GM12878 (cell line): ENCODE data around the gene HMCN1. TPM values are rescaled to one million over a fixed set of nuclear protein-coding genes. Genes with fewer than 3 reads are reported as not detected.

ENCODE experiments used
- ATAC-seq: fragments of 200-7000 bp; cut with Tn5 transposase; 3 replicates; pipeline ENCODE4 v1.9.1; 2020; ENCODE audit warnings: mild to moderate bottlenecking, moderate library complexity
- BruUV-seq: library from RNA; stranded (reverse); fragments of 400-500 nt; replicated peaks from 2 replicates; lab custom pipeline; 2021; lab: Mats Ljungman, UMichigan
- CTCF ChIA-PET: fragments of 300-600 bp; sonication (Branson Sonifier 250); formaldehyde crosslinking; extraction: SDS; loops from one replicate; lab custom pipeline; 2021; ENCODE audit warnings: inconsistent platforms; lab: Yijun Ruan, JAX
- POLR2A ChIA-PET: fragments of 350-600 bp; formaldehyde crosslinking; extraction: SDS; loops from one replicate; lab custom pipeline; 2021; ENCODE audit warnings: inconsistent platforms; lab: Charles Lee
- RAD21 ChIA-PET: fragments of 300-600 bp; sonication (Branson Sonifier 250); formaldehyde crosslinking; loops from one replicate; lab custom pipeline; 2023; ENCODE audit warnings: antibody characterized with exemption; ENCODE audit not compliant: unreplicated experiment; lab: Charles Lee
- SMC1A ChIA-PET: fragments of 300-600 bp; sonication (Branson Sonifier 250); formaldehyde crosslinking; loops from one replicate; lab custom pipeline; 2023; ENCODE audit not compliant: unreplicated experiment, uncharacterized antibody; lab: Charles Lee
- DNase-seq: peaks from one replicate; pipeline ENCODE4 v3.0.0-alpha.2; 2011; ENCODE audit warnings: low read depth, low spot score
- FAIRE-seq: peaks from 3 replicates; lab custom pipeline; 2011; peaks lifted over from hg19 to GRCh38; lab: Jason Lieb, UNC
- H2AFZ ChIP-seq: 2 replicates; pipeline ENCODE4 v1.6.0; 2011; ENCODE audit warnings: low read depth, low read length, control low read depth; ENCODE audit not compliant: control insufficient read depth
- H3K27ac ChIP-seq: 2 replicates; pipeline ENCODE4 v1.5.1; 2011; ENCODE audit warnings: control low read depth; ENCODE audit not compliant: control insufficient read depth, insufficient read depth
- H3K27me3 ChIP-seq, 2 experiments: replicated peaks in 1 of 2; 2 replicates each; pipeline versions ENCODE4 v1.6.0 to v1.6.1; 2011; ENCODE audit warnings: low read length in 1 of 2; ENCODE audit not compliant: control insufficient read depth in 2 of 2, insufficient read depth in 2 of 2
- H3K36me3 ChIP-seq, 2 experiments: 2 replicates each; pipeline ENCODE4 v1.5.1; 2011; ENCODE audit warnings: low read length in 1 of 2; ENCODE audit not compliant: control insufficient read depth in 2 of 2, insufficient read depth in 2 of 2
- H3K4me1 ChIP-seq: 2 replicates; pipeline ENCODE4 v1.6.1; 2011; ENCODE audit warnings: mild to moderate bottlenecking, low read length, moderate library complexity, mixed read lengths; ENCODE audit not compliant: control insufficient read depth, insufficient read depth
- H3K4me2 ChIP-seq: 2 replicates; pipeline ENCODE4 v1.6.0; 2011; ENCODE audit warnings: control low read depth; ENCODE audit not compliant: control insufficient read depth, insufficient read depth
- H3K4me3 ChIP-seq: fragments of 200-600 bp; sonication (generic); 2 replicates; pipeline ENCODE4 v1.5.1; 2016
- H3K79me2 ChIP-seq: 2 replicates; pipeline ENCODE4 v1.6.0; 2011; ENCODE audit warnings: low read length; ENCODE audit not compliant: control insufficient read depth, insufficient read depth
- H3K9ac ChIP-seq: 2 replicates; pipeline ENCODE4 v1.8.0; 2011; ENCODE audit warnings: low read length, control low read depth, mixed read lengths; ENCODE audit not compliant: control insufficient read depth, insufficient read depth
- H3K9me3 ChIP-seq: replicated peaks from 3 replicates; pipeline ENCODE4 v1.5.1; 2011; ENCODE audit warnings: mild to moderate bottlenecking, low read length; ENCODE audit not compliant: control insufficient read depth, insufficient read depth
- H4K20me1 ChIP-seq: 2 replicates; pipeline ENCODE4 v1.6.0; 2011; ENCODE audit not compliant: control insufficient read depth, insufficient read depth
- ATF7 ChIP-seq: fragments of 450-650 bp; IDR thresholded peaks from 2 replicates; pipeline ENCODE4 v1.6.1; 2016; ENCODE audit warnings: low read depth, mild to moderate bottlenecking
- GABPA ChIP-seq: IDR thresholded peaks from 2 replicates; pipeline ENCODE4 v1.6.1; 2014; ENCODE audit warnings: antibody characterized with exemption, low read depth, mild to moderate bottlenecking, inconsistent platforms
- GATAD2B ChIP-seq: fragments of 450-650 bp; conservative IDR thresholded peaks from 2 replicates; pipeline ENCODE4 v1.6.1; 2017; ENCODE audit warnings: low read depth, mild to moderate bottlenecking, moderate library complexity
- HDAC2 ChIP-seq: fragments of 200-600 bp; sonication (generic); IDR thresholded peaks from 2 replicates; pipeline ENCODE4 v1.6.1; 2017
- JUND ChIP-seq: IDR thresholded peaks from 2 replicates; pipeline ENCODE4 v1.6.1; 2012; ENCODE audit warnings: low read depth, mild to moderate bottlenecking, low read length, improper control_type of control experiment, moderate library complexity
- MXI1 ChIP-seq: fragments of 150-350 bp; IDR thresholded peaks from 2 replicates; pipeline ENCODE4 v1.6.1; 2011; ENCODE audit warnings: low read depth, mild to moderate bottlenecking, inconsistent platforms, low read length, improper control_type of control experiment
- MYB ChIP-seq: fragments of 150-350 bp; IDR thresholded peaks from 2 replicates; pipeline ENCODE4 v1.6.1; 2014; ENCODE audit warnings: mild to moderate bottlenecking, low read depth, low read length, borderline replicate concordance
- NFIC ChIP-seq: IDR thresholded peaks from 2 replicates; pipeline ENCODE4 v1.6.1; 2012; ENCODE audit warnings: low read depth, mild to moderate bottlenecking, inconsistent platforms, low read length, moderate library complexity
- NFYB ChIP-seq: IDR thresholded peaks from 2 replicates; pipeline ENCODE4 v1.6.1; 2011; ENCODE audit warnings: low read depth, mild to moderate bottlenecking, low read length, improper control_type of control experiment, moderate library complexity; ENCODE audit not compliant: insufficient read depth
- NR2F1 ChIP-seq: fragments of 450-650 bp; conservative IDR thresholded peaks from 2 replicates; pipeline ENCODE4 v1.6.1; 2017; ENCODE audit warnings: mild to moderate bottlenecking
- NRF1 ChIP-seq: conservative IDR thresholded peaks from 2 replicates; pipeline ENCODE4 v1.6.1; 2011; ENCODE audit warnings: mild to moderate bottlenecking, low read depth, low read length, improper control_type of control experiment
- RB1 ChIP-seq: fragments of 450-650 bp; formaldehyde crosslinking; IDR thresholded peaks from 2 replicates; pipeline ENCODE4 v1.6.1; 2017; ENCODE audit warnings: mild to moderate bottlenecking, borderline replicate concordance
- RUNX3 ChIP-seq: IDR thresholded peaks from 2 replicates; pipeline ENCODE4 v1.6.1; 2012; ENCODE audit warnings: low read length, inconsistent platforms
- SIX5 ChIP-seq: IDR thresholded peaks from 2 replicates; pipeline ENCODE4 v1.6.1; 2011; ENCODE audit warnings: mild to moderate bottlenecking, low read depth, low read length, moderate library complexity; ENCODE audit not compliant: severe bottlenecking
- SUZ12 ChIP-seq: fragments of 200-600 bp; sonication (generic); IDR thresholded peaks from one replicate; pipeline ENCODE4 v1.6.1; 2018; ENCODE audit warnings: antibody characterized with exemption, mild to moderate bottlenecking; ENCODE audit not compliant: unreplicated experiment
- in situ Hi-C: fragments of 300-500 bp; cut with MboI; formaldehyde crosslinking; loops from 9 replicates; pipeline ENCODE4 v1.14.3; 2018; ENCODE audit warnings: mixed read lengths
- intact Hi-C: fragments of 100-400 bp; cut with micrococcal nuclease; formaldehyde crosslinking; loops from one replicate; pipeline ENCODE4 v1.14.2; 2022; ENCODE audit not compliant: unreplicated experiment
- polyA plus RNA-seq, 11 experiments: library from polyadenylated mRNA; depleted of rRNA in 4 of 11; unstranded in 6 of 11; stranded (reverse) in 5 of 11; fragments of >200 nt; fragmentation: Nextera tagmentation in 4 of 11; fragmentation: Illumina TruSeq in 1 of 11; extraction: Ambion mirVana in 4 of 11; extraction: Trizol in 1 of 11; gene quantifications; 1 replicate in 1 of 11; 2 replicates in 10 of 11; pipeline versions ENCODE4 v1.2.1 to v1.2.3, GENCODE V29; 2011 to 2016; ENCODE audit warnings: inconsistent platforms in 2 of 11, missing spikeins in 2 of 11, low read depth in 1 of 11
- total RNA-seq, 4 experiments: library from RNA; depleted of rRNA in 3 of 4; stranded (reverse); fragments of >200 nt in 3 of 4; fragmentation: Illumina TruSeq in 1 of 4; extraction: Trizol in 1 of 4; gene quantifications; 2 replicates each; pipeline versions ENCODE4 v1.2.1 to v1.2.3, GENCODE V29; 2013 to 2021
- TF ChIP-seq, protein P1 (sequence below): IDR thresholded peaks from 2 replicates; pipeline ENCODE4 v1.6.1; 2011; ENCODE audit warnings: borderline replicate concordance, low read depth, mild to moderate bottlenecking, moderate library complexity, mixed read lengths, low read length; ENCODE audit not compliant: insufficient read depth; ENCODE audit errors: extremely low read length
- TF ChIP-seq, protein P2 (sequence below): fragments of 150-350 bp; IDR thresholded peaks from 2 replicates; pipeline ENCODE4 v1.6.1; 2016; ENCODE audit warnings: low read depth, low read length

The HMCN1 gene
- total and polyA plus RNA-seq, 10 of the 15 experiments (the other 5 are each of a cell fraction or from before 2014, with no cell fraction given), result under 0.01 to 0.07 TPM; not detected in 8

GRCh38 chr1:185811073-185811709 is 77.0 kb downstream of the HMCN1 start (continued):
- TF ChIP-seq RB1, result no peak
- TF ChIP-seq MYB, result no peak
- TF ChIP-seq SUZ12, result no peak

- Histone ChIP-seq H3K36me3 (no peaks in the 10 kb centered on the region), H3K9me3 (no peaks in the 10 kb centered on the region), H3K4me2 (no peak overlapping the region), H3K9ac (no peak overlapping the region), H3K4me1 (no peaks in the 10 kb centered on the region), H3K27ac (no peak overlapping the region), H3K27me3 (no peaks in the 10 kb centered on the region), H3K79me2 (no peaks in the 10 kb centered on the region), H4K20me1 (no peaks in the 10 kb centered on the region), H3K4me3 (no peak overlapping the region), H2AFZ (no peak overlapping the region)
- ChIA-PET SMC1A (interaction anchor here (1.0 to 1.1 kb wide), 2 partner anchors 399 to 402 kb away, joined by 3 read pairs; no protein-coding TSS in a partner anchor), POLR2A (no interaction called here), RAD21 (interaction anchor here (1.1 kb wide), 1 partner anchor 398 kb away, joined by 3 read pairs; no protein-coding TSS in a partner anchor), CTCF (interaction anchor here (1.1 to 1.2 kb wide), 3 partner anchors 25 to 398 kb away, joined by 3 to 4 read pairs (median 3); no protein-coding TSS in a partner anchor)
- ATAC-seq (no peak), DNase-seq (no peak), FAIRE-seq (no peak)
- BruUV-seq, result no TSS peak
- intact Hi-C loops, result loop anchor here (1.0 kb wide), 1 partner anchor 399 kb away; no protein-coding TSS in a partner anchor
- in situ Hi-C loops, result loop anchor here (5.0 kb wide), 1 partner anchor 399 kb away; no protein-coding TSS in a partner anchor
- TF ChIP-seq JUND (no peak), GATAD2B (no peak), RB1 (no peak), ATF7 (no peak), MXI1 (no peak), NFIC (no peak), RUNX3 (no peak), GABPA (no peak), HDAC2 (no peak), NR2F1 (no peak), NRF1 (no peak), NFYB (no peak), SIX5 (no peak)
- TF ChIP-seq, protein P1, sequence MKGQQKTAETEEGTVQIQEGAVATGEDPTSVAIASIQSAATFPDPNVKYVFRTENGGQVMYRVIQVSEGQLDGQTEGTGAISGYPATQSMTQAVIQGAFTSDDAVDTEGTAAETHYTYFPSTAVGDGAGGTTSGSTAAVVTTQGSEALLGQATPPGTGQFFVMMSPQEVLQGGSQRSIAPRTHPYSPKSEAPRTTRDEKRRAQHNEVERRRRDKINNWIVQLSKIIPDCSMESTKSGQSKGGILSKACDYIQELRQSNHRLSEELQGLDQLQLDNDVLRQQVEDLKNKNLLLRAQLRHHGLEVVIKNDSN, result no peak
- TF ChIP-seq, protein P2, sequence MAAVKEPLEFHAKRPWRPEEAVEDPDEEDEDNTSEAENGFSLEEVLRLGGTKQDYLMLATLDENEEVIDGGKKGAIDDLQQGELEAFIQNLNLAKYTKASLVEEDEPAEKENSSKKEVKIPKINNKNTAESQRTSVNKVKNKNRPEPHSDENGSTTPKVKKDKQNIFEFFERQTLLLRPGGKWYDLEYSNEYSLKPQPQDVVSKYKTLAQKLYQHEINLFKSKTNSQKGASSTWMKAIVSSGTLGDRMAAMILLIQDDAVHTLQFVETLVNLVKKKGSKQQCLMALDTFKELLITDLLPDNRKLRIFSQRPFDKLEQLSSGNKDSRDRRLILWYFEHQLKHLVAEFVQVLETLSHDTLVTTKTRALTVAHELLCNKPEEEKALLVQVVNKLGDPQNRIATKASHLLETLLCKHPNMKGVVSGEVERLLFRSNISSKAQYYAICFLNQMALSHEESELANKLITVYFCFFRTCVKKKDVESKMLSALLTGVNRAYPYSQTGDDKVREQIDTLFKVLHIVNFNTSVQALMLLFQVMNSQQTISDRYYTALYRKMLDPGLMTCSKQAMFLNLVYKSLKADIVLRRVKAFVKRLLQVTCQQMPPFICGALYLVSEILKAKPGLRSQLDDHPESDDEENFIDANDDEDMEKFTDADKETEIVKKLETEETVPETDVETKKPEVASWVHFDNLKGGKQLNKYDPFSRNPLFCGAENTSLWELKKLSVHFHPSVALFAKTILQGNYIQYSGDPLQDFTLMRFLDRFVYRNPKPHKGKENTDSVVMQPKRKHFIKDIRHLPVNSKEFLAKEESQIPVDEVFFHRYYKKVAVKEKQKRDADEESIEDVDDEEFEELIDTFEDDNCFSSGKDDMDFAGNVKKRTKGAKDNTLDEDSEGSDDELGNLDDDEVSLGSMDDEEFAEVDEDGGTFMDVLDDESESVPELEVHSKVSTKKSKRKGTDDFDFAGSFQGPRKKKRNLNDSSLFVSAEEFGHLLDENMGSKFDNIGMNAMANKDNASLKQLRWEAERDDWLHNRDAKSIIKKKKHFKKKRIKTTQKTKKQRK, result no peak
Measured at GRCh38 chr1:185812934-185813333, 78.7 kb downstream of the HMCN1 start.
